Measurements from ENCODE around the gene XRCC4.
A peak's percentile ranks its signal among the peaks of the same experiment; 100 is the strongest.
"Not testable (repeated sequence)": the region's sequence is repeated elsewhere in the genome, so short reads cannot be mapped to it uniquely, and the experiment has no call there.

Gene XRCC4

GRCh38 chr5:83148370-83148769 is 71.0 kb downstream of the XRCC4 start:
- TF ChIP-seq CTCF (IDR thresholded peaks at IDR 0.05; ENCODE audit: low read depth, low read length): no peak
- no peak overlapping the region for H3K4me3 ChIP-seq (replicated peaks in 1 of 2; ENCODE audit: low read depth in 2 of 2, low read length in 2 of 2)
- DNase-seq (ENCODE audit: low read depth in 2 of 2): no peak

- DNase-seq (ENCODE audit: low read depth in 2 of 2): peak; percentile 10 to 53
- no peak for TF ChIP-seq CTCF (IDR thresholded peaks at IDR 0.05; ENCODE audit: low read depth, low read length)
These were observed 72.3 kb downstream of the XRCC4 start for GRCh38 chr5:83149671-83150070.

GRCh38 chr5:83151821-83152220 is 74.5 kb downstream of the XRCC4 start:
- H3K4me3 ChIP-seq (replicated peaks in 1 of 2; ENCODE audit: low read depth in 2 of 2, low read length in 2 of 2): no peak overlapping the region
- DNase-seq (ENCODE audit: low read depth in 2 of 2): peak; percentile 38 to 45
- TF ChIP-seq CTCF (IDR thresholded peaks at IDR 0.05; ENCODE audit: low read depth, low read length): no peak

More at GRCh38 chr5:83149671-83150070, 72.3 kb downstream of the XRCC4 start:
- H3K4me3 ChIP-seq (replicated peaks in 1 of 2; ENCODE audit: low read depth in 2 of 2, low read length in 2 of 2): no peak overlapping the region

- peak; percentile 17 to 22 for DNase-seq (ENCODE audit: low read depth in 2 of 2)
- H3K4me3 ChIP-seq (replicated peaks in 1 of 2; ENCODE audit: low read depth in 2 of 2, low read length in 2 of 2): not testable (repeated sequence)
These were observed 75.6 kb downstream of the XRCC4 start for GRCh38 chr5:83152996-83153395.

GRCh38 chr5:83156001-83156400 is 78.7 kb downstream of the XRCC4 start:
- no peak overlapping the region for H3K4me3 ChIP-seq (replicated peaks in 1 of 2; ENCODE audit: low read depth in 2 of 2, low read length in 2 of 2)
- TF ChIP-seq CTCF (IDR thresholded peaks at IDR 0.05; ENCODE audit: low read depth, low read length): no peak
- DNase-seq (ENCODE audit: low read depth in 2 of 2): no peak

GRCh38 chr5:83157163-83157562 is 79.8 kb downstream of the XRCC4 start:
- no peak overlapping the region for H3K4me3 ChIP-seq (replicated peaks in 1 of 2; ENCODE audit: low read depth in 2 of 2, low read length in 2 of 2)
- TF ChIP-seq CTCF (IDR thresholded peaks at IDR 0.05; ENCODE audit: low read depth, low read length): no peak
- DNase-seq (ENCODE audit: low read depth in 2 of 2): no peak

GRCh38 chr5:83162601-83163000 is 85.3 kb downstream of the XRCC4 start:
- TF ChIP-seq CTCF (IDR thresholded peaks at IDR 0.05; ENCODE audit: low read depth, low read length): no peak
- H3K4me3 ChIP-seq (replicated peaks in 1 of 2; ENCODE audit: low read depth in 2 of 2, low read length in 2 of 2): no peak overlapping the region
- no peak for DNase-seq (ENCODE audit: low read depth in 2 of 2)
